ENCODE results near the gene THOC1.
"Not testable (repeated sequence)": the region's sequence is repeated elsewhere in the genome, so short reads cannot be mapped to it uniquely, and the experiment has no call there.

The THOC1 gene, protein sequence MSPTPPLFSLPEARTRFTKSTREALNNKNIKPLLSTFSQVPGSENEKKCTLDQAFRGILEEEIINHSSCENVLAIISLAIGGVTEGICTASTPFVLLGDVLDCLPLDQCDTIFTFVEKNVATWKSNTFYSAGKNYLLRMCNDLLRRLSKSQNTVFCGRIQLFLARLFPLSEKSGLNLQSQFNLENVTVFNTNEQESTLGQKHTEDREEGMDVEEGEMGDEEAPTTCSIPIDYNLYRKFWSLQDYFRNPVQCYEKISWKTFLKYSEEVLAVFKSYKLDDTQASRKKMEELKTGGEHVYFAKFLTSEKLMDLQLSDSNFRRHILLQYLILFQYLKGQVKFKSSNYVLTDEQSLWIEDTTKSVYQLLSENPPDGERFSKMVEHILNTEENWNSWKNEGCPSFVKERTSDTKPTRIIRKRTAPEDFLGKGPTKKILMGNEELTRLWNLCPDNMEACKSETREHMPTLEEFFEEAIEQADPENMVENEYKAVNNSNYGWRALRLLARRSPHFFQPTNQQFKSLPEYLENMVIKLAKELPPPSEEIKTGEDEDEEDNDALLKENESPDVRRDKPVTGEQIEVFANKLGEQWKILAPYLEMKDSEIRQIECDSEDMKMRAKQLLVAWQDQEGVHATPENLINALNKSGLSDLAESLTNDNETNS

GRCh38 chr18:267688-268552, at the start of gene THOC1:
TSS of gene THOC1 (minus strand) at chr18:268047. CDS start at chr18:268019, 28 bp downstream.
- peak; percentile 83 for DNase-seq

DNA sequence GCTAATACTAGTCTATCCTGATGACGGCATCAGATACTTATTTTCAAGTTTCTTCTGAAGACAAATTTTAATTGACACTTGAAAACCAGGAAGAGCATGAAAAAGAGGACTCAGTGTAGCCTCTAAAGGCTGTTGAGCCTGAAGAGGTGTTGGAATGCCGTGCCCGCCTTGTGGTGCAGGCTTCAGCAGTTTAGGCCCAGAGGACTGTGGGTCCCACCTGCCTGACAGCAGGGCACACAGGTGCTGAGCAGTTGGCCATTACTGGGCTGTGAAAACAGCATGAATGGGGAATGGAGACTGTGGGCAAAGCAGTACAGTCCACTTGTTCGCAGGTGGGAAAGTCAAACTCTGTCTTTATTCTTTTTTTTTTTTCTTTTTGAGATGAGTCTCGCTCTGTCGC, 49.8 kb upstream of the THOC1 start:
- DNase-seq: no peak

DNA sequence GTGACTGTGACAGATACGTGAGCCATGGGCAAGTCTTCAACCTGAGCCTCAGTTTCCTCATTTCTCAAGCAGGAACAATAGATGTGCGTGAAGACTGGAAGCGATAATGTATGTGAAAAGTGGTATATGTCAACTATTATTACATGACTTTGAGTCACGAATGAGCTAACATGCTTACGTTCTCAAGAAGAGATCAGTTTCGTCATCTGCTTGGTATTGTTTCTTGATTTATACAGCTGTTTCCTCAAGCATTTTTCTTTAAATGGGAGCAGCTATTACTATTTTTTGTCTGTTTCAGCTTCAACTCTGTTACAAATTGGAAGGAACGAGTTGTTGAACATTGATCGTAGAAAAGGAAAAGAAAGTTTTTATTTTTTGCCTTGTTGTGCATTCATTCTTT, 48.5 kb upstream of the THOC1 start:
- DNase-seq: no peak

- DNase-seq: no peak
Observed at GRCh38 chr18:313931-314330, 46.1 kb upstream of the THOC1 start.

DNA sequence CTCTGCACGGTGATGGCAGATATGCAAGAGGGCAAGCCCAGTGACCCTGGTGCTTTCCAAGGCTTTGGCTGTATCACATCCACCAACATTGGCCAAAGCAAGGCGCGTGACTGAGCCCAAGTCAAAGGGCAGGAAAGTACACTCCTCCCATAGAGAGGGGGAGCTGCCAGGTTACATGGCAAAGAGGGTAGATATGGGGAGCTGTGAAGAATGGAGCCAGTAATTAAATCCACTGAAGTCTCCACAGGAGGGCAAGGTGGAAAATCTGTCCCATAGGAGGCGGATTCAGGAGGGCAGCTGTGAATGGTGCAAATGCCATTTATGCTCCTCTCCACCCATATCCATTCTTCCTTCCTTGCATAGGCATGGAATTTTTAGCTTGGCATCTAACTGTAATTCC, 44.6 kb upstream of the THOC1 start:
- DNase-seq: no peak

- DNase-seq: no peak
Observed at GRCh38 chr18:310042-310441, 42.2 kb upstream of the THOC1 start.

- not testable (repeated sequence) for DNase-seq
Observed at GRCh38 chr18:308086-308485, 40.2 kb upstream of the THOC1 start.

GRCh38 chr18:306608-307255, 38.9 kb upstream of the THOC1 start:
- DNase-seq: no peak

DNA sequence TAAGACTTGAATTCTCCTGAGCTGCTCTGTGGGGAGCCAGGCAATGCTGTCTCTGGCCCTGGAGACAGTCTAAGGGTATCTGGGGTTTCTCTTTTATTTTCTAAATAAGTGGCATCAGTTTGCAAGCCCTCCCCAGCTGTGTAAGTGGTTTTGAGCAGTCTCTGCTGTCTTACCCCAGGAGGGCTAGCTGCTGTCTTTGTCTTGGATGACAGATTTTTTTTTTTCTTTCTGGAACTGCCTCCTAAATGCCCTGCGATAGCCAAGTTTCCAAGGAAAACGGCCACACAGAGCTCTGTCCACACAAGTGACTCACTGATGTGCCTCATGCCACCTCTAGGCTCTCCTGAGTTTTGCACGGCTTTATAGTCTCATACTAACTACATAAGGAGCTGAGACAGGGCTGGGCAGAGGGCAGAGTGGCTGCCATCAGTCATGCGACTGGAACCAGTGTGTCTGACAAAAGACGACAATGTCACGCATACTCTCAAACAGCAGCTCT, 37.2 kb upstream of the THOC1 start:
- no peak for DNase-seq

- DNase-seq: no peak
Observed at GRCh38 chr18:303607-304006, 35.8 kb upstream of the THOC1 start.

GRCh38 chr18:303011-303410, 35.2 kb upstream of the THOC1 start:
- no peak for DNase-seq

GRCh38 chr18:302097-302496, 34.2 kb upstream of the THOC1 start:
- no peak for DNase-seq

- DNase-seq: no peak
Observed at GRCh38 chr18:297936-298335, 30.1 kb upstream of the THOC1 start.

DNA sequence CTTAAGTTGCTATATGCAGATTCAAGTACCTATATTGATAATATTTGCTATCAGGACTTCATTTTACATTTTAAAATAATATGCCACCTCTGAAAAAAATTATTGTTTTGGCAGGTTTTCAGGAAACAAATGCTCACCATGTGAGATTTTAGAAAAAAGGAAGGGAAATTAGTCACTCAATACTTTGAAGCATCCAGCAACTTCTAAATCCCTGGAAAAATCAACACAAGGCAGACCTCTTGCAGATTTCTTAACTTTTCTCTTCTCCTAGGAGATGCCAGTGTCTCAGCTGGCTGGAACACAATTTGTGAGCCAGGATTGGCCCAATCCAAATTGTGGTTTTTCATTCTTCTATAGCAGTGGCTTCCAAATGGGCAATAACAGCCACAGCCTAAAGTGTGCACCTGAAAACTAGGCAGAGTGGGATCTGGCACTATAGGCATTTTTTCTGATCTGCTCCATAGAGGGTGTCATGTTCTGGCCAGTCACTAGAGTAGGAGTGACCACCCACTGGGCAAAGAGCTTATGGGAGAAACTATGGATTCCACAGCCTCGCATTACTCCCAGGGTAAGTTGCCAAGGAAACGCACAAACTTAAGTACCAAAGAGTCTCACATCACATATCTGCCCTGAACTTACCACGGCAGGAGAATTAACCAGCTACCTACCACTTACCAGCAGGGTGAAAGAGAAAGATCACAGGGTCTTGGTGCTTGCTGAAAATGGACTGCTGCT, 28.1 kb upstream of the THOC1 start:
- no peak for DNase-seq

DNA sequence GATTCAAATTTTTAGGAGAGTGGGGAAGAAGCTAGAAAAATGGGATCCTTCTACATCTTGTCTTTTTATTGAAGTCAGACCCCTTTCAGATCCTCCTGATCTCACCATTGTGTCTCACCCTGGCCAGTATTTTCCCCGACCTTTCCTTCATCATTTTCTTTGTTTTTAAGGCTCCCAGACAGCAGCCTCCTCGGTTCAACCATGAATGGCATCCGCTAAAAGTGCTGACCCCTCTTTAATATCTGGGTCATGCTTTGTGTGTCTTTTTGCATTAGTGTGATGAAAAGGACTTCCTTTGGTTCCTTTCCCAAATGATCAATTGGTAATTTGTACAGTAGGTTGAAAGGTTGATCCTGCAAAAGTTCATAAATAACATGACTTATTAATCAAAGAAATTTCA, 26.7 kb upstream of the THOC1 start:
- DNase-seq: no peak

DNA sequence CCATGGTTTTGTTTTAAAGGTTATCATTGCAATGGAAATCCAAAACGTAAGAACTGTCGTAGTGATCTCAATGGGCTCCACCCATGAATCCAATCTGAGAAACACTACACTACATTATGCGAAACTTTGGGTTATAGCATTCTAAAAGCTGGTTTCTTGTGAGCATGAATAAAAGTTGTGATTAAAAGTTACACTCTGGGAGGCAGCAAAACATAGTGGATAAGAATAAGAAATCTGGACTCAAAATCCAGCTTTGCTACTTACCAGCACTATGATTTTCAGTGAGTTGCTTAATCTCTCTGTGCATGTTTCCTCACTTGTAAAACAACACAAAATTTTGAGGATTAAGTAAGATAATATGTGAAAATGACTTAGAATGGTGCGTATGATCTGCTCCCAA, 25.7 kb upstream of the THOC1 start:
- no peak for DNase-seq

DNA sequence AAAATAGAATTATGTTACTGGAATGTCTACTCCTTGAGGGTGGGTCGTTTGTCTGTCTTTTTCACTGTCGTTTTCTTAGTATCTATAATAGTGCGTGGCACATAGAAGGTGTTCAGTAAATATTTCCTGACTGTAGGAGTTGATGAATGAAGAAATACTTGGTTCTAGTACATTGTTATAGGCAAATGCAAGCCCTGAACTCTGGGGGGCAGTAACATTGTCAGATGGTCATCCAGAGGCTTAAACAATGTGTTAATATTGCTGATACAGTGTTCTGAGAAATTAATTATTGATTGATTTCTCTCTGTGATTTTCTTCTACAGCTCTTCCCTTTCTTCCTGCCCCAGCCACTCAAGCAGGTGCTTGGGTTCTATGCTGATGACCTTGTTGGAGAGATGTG, 24.4 kb upstream of the THOC1 start:
- DNase-seq: no peak

- not testable (repeated sequence) for DNase-seq
Observed at GRCh38 chr18:289970-290369, 22.1 kb upstream of the THOC1 start.

GRCh38 chr18:289026-289425, 21.2 kb upstream of the THOC1 start:
- DNase-seq: no peak

DNA sequence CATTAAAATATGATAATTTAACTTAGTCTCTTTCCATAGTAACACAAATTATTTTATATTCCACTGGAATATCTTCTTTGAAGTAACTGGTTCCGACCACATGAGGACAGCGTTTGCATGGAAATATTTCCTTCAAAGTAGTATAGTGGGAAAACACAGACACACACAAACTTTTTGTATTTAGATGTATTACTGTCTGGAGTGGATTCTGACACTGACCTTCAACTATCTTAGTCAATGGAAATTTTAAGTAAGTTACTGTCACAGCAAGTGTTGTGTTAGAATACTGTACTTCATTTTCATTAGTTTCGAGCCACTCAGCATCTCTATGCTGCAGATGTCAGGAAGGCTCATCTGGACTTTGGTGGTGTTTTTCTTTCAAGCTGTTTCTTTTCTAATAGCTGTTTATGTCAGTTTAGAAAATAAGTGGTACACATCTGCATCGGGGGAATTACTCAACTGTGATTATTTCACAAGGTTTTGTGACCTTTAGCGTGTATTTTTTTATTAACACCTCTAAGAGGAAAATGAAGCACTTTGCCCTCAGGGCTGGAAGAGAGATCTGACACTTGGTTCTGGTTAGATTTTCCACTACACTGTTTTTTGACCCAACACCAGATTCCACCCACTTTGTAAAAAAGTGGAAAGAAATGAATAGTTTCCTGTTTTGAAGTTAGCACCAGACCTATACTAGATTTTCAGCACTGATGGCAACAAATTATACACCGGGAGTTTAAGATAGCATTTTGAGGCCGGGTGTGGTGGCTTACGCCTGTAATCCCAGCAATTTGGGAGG, 18.9 kb upstream of the THOC1 start:
- DNase-seq: no peak

DNA sequence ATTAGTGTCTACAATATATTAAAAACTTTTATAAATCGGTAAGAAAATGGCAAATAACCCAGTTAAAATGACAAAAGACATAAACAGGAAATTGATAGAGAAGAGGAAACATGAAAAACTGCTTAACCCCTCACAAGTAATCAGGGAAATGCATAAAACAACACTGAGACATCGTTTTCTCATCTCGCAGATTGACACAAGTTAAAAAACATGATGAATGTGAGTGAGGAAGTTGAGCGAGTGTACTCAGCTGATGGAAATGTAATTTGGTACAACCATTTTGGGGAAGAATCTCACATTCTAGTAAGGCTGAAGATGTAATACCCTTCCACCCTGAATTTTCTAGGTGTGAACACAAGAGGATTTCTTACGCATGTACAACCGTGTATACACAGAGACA, 18.0 kb upstream of the THOC1 start:
- DNase-seq: no peak
